KMS-11 (cell line): ENCODE results near the gene POLR2J2.
"Not testable (repeated sequence)": the region's sequence is repeated elsewhere in the genome, so short reads cannot be mapped to it uniquely, and the experiment has no call there.

Source experiments
- H2AFZ ChIP-seq: fragments of 200-600 bp; sonication (generic); 2 replicates; pipeline ENCODE4 v1.6.1; 2016; ENCODE audit warnings: antibody characterized with exemption, mixed run types, low read depth
- H3K27ac ChIP-seq: fragments of 200-600 bp; sonication (generic); 2 replicates; pipeline ENCODE4 v1.6.1; 2016; ENCODE audit warnings: mild to moderate bottlenecking, mixed run types
- H3K27me3 ChIP-seq: fragments of 200-600 bp; sonication (generic); 2 replicates; pipeline ENCODE4 v1.6.1; 2017; ENCODE audit warnings: mild to moderate bottlenecking, low read depth, mixed run types, moderate library complexity; ENCODE audit not compliant: insufficient read depth
- H3K36me3 ChIP-seq: fragments of 200-600 bp; sonication (generic); 2 replicates; pipeline ENCODE4 v1.6.1; 2017; ENCODE audit warnings: mild to moderate bottlenecking, mixed run types; ENCODE audit not compliant: insufficient read depth
- H3K4me1 ChIP-seq: fragments of 200-600 bp; sonication (generic); 2 replicates; pipeline ENCODE4 v1.6.1; 2016; ENCODE audit warnings: mild to moderate bottlenecking, low read depth, mixed run types; ENCODE audit not compliant: poor library complexity, severe bottlenecking
- H3K4me2 ChIP-seq: fragments of 200-600 bp; sonication (generic); 2 replicates; pipeline ENCODE4 v1.7.0; 2016; ENCODE audit warnings: mild to moderate bottlenecking, mixed run types
- H3K4me3 ChIP-seq: fragments of 200-600 bp; sonication (generic); IDR thresholded peaks from 2 replicates; pipeline ENCODE4 v1.6.1; 2017; ENCODE audit warnings: low read depth, low read length, mixed read lengths; ENCODE audit not compliant: insufficient read depth
- H3K79me2 ChIP-seq: fragments of 200-600 bp; sonication (generic); 2 replicates; pipeline ENCODE4 v1.6.1; 2016; ENCODE audit warnings: low read depth, mixed run types; ENCODE audit not compliant: insufficient read depth
- H3K9ac ChIP-seq: fragments of 200-600 bp; sonication (generic); 2 replicates; pipeline ENCODE4 v1.6.1; 2016; ENCODE audit warnings: mild to moderate bottlenecking, mixed run types
- H4K20me1 ChIP-seq: fragments of 200-600 bp; sonication (generic); 2 replicates; pipeline ENCODE4 v1.6.1; 2016; ENCODE audit warnings: mild to moderate bottlenecking, mixed run types; ENCODE audit not compliant: insufficient read depth

POLR2J2 gene

DNA sequence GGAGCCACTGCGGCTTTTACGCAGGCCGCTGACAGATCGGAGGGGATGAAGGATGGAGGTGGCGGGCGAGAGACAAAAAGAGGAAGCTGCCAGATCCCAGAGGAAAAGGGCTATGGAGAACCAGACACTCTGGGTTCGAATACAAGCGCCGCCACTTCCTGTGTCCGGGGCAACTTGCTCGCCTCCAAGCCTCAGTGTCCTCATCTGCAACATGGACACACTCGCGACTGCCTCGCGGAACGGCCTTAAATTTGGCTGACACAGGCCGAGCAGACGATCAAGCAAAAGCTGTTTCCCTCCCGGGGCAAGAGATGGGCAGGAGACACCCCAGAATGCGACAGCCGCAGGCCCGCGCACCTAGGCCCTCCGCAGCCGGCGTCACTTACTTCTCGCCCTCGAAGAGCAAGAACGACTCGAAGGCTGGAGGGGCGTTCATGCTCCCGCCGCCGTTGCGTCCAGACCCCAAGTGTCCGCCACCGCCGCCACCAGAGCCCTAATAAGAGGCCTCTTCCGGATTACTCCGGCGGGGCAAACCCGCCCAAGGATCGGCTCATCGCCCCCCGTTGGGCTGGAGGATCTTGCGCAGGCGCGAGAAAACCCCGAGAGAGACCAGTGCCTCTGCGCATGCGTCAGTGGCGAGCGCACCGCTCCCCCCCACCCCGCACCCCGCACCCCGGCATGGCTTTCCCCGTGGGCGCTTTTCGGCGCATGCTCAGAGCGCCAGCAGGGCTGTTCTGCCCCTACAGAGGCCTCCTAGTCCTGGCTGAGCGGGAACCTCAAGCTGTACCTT is at the start of gene POLR2J2:
TSS of gene POLR2J2 (minus strand) at position 498 of the 790 bp plus-strand sequence. CDS start at position 436, 62 bp downstream.
- not testable (repeated sequence) for H3K4me3 ChIP-seq, H3K27me3 ChIP-seq, H3K4me1 ChIP-seq, H3K4me2 ChIP-seq, H3K27ac ChIP-seq, H3K79me2 ChIP-seq, H4K20me1 ChIP-seq, H3K36me3 ChIP-seq
- peak within 1 kb of the TSS; percentile 72 for H3K9ac ChIP-seq
- peak within 1 kb of the TSS; percentile 64; the same call in 1 of the 2 replicates for H2AFZ ChIP-seq

DNA sequence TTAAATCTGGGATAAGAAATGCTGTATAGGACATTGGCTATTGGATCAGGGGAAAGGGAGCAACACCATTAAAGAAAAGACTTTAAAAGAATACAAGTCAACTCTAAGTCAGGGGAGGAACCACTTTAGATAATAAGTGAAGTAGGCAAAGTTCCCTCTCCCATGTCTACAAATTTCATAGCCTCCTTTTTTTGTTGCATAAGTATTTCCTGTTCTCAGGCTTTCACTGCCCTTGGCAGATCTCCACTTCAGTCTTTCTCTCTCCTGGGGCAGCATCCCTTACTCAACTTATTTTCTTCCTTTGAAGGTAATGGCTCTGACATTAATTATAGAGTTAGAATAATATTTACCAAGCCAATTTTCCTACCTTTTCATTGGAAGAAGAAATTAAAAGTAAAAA is 47.0 kb upstream of the POLR2J2 start:
- H3K4me2 ChIP-seq, H3K27ac ChIP-seq, H3K9ac ChIP-seq, H4K20me1 ChIP-seq, H3K36me3 ChIP-seq, H3K4me3 ChIP-seq, H3K27me3 ChIP-seq, H3K79me2 ChIP-seq, H2AFZ ChIP-seq: not testable (repeated sequence)
- peaks cover 33% of the 10 kb centered on the region for H3K4me1 ChIP-seq

DNA sequence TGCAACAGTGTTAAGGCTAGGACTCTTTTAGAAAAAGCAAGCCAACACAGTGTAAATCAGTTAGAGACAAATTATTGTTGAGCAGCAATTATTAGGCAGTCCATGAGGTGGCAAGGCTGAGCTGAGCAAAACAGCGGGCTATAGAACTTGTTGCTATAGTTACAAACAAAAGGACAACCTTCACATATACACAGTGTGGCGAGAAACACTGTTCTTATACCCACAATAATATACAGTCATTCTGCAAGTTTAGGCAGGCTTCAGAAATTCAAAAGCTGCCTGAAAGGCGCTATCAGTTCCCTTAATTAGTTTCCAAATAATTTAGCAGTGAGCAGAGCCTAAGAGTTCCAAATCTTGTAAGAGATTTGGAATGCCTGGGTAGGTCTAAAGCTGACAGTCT is 44.3 kb upstream of the POLR2J2 start:
- not testable (repeated sequence) for H2AFZ ChIP-seq, H3K4me3 ChIP-seq, H3K27me3 ChIP-seq, H3K9ac ChIP-seq, H3K4me2 ChIP-seq, H3K36me3 ChIP-seq, H4K20me1 ChIP-seq, H3K79me2 ChIP-seq
- Histone ChIP-seq H3K4me1 (peaks cover 56% of the 10 kb centered on the region), H3K27ac (peak overlapping the region; percentile 1; the same call in 1 of the 2 replicates)

DNA sequence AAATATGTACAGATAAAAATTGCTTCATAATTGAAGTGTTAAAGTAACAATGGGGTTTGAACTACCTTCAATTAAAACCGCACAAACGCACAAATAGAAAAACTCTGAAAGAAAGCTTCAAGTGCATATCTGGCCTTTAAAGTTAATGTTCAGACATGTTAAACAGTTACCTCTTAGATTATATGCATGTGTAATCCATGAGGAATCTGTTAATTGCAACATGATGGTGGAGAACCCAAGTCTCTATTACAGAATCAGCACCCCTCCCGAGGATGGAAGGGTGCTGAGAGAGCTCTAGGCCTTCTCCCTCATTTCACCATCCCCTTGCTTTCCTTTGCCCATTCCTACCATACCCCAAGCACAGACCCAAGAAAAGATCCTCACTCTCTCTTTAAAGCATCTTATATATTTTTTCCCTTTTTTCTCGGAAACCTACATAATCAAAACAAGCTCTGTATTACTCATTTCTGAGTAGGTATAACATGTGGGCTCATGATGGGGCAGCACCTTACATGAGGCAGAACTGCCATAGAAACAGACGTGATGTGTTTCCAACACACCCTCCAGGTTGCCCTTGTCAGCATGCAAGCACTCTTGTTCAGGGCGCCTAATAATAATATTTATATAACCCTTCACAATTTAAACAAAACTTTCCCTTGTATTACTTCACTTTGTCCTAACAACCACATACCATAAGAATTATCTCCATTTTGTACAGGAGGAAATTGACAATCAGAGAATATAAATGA is 43.5 kb upstream of the POLR2J2 start:
- not testable (repeated sequence) for H2AFZ ChIP-seq, H3K4me3 ChIP-seq, H3K4me2 ChIP-seq, H3K36me3 ChIP-seq, H3K27me3 ChIP-seq, H3K9ac ChIP-seq, H4K20me1 ChIP-seq, H3K79me2 ChIP-seq, H3K27ac ChIP-seq
- peaks cover 56% of the 10 kb centered on the region for H3K4me1 ChIP-seq

DNA sequence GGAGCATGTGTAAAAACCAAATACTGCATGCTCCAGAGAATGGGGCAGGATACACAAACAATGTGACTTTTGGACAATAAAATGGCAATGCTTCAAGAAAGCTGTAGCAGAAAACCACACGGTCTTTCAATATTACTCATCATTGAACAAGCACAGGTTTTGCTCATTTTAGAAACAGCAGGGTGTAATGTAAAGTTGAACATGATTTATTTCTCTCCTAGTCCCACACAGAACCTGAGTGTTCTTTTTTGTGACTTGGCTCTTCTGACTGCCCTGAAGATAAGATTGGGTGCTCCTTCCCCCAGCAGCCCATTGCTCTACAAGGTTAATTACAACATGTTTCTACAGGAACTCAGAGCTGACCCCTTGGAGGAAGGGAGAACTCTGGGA is 42.2 kb upstream of the POLR2J2 start:
- peak overlapping the region; percentile 51 for H2AFZ ChIP-seq
- not testable (repeated sequence) for H3K36me3 ChIP-seq, H3K27me3 ChIP-seq, H4K20me1 ChIP-seq, H3K79me2 ChIP-seq, H3K4me3 ChIP-seq
- H3K4me1 ChIP-seq = peaks cover 49% of the 10 kb centered on the region
- peak overlapping the region; percentile 76 for H3K4me2 ChIP-seq
- H3K9ac ChIP-seq = peak overlapping the region; percentile 38; the same call in 1 of the 2 replicates
- peak overlapping the region; percentile 84 for H3K27ac ChIP-seq

DNA sequence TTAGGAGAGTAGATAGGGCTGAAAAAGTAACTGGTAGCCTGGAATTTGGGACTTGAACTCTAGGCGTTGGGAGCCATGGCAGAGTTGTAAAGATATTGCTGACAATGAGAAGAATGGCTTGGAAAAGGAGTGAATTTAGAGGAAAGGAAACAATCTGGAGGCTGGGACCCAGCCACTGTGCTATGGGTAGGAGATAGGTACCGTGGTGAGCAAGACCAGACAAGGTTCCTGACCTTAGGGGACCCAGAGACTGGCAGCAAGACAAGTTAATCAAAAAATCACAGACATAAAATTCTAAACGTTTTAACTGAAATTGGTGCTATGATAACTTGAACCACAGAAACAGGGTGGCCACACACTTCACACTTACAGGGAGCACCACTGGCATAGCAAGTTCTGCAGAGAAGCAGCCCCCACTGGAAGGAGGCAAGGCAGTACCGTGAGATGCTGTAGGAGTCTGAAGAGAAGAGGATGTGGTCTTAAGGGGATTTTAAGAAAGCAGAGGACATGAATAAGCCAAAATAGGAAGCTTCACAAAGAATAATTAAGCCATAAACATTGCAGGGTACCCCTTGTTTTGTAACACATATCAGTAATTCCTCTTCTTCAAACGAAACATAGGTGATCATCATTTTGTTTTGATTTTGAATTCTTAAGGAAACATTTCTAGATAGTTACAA is 41.7 kb upstream of the POLR2J2 start:
- H3K4me3 ChIP-seq, H3K27me3 ChIP-seq, H3K79me2 ChIP-seq, H3K36me3 ChIP-seq, H4K20me1 ChIP-seq: not testable (repeated sequence)
- Histone ChIP-seq H3K4me1 (peaks cover 44% of the 10 kb centered on the region), H2AFZ (peak overlapping the region; percentile 51), H3K4me2 (peak overlapping the region; percentile 76), H3K9ac (peak overlapping the region; percentile 38; the same call in 1 of the 2 replicates), H3K27ac (peak overlapping the region; percentile 84)

DNA sequence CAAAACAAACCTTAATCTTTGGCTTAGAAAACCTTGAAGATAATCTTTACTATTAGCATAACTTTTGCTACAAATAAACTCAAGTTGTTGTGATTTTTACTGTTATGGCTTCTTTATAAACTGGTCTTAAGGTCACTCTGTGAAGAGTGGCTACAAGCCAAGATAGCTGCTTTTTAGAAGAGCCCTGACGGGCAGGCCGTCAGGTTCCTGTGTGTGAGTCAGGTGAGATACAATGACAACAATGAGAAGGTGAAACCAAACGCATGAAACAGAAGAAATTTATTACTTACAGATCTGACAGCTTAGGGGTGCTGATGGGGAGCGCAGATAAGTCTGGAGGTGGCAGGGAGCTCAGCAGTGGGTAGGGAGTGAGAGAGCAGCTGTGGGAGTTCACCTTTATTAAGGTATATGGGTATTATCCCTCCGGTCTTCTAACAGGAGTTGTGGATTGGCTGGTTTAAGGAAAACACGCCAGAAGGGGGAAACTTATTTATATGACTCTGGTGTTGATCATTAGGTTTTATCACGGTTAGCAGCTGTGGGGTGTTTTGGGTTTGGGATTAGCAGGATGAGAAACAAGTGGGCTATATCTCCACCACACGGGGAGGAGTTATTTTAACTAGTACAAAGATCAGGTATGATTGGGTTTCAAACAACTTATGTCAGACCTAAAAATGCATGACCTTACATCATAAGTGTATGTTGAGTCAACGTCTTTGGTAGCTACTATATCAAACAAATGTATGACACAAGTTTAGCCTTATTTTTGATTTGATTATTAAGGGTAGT is 27.7 kb upstream of the POLR2J2 start:
- not testable (repeated sequence) for H3K79me2 ChIP-seq, H3K4me3 ChIP-seq, H3K27me3 ChIP-seq, H3K9ac ChIP-seq, H3K36me3 ChIP-seq, H3K4me1 ChIP-seq, H4K20me1 ChIP-seq, H3K4me2 ChIP-seq, H2AFZ ChIP-seq, H3K27ac ChIP-seq

DNA sequence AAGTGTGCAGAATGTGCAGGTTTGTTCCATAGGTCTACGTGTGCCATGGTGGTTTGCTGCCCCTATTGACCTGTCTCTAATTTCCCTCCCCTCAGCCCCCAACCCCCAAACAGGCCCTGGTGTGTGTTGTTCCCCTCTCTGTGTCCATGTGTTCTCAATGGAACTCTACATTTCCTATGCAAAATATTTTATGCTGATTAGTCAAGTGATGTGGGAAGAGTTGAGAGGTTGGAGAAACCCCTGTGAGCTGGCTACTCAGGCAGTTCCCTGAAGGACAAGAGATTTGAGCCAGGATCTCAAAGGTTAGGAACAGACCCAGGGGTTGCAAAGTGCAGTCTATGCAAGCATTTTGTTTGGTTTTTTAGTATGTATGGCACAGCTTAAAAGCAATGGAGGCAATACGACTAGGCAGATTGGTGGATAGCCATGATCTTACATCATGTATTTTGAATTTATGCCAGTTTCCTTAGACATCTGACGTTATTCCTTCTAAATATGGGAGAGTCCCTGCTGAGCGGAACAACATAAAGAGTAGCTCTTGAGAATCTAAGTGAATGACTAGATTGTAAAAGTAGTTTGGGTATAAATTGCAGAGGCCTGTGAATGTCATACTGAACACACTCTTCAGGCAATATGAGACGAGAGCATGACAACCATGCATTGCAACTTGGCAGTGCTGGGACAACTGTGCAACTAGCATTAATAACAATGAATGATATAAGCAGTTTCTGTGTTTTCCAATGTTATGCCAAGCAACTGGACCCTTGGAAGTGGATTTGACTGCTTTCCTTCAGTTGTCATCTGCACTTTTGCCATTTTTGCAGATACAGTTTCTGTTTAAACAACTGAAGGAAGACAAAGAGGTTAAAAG is 26.4 kb upstream of the POLR2J2 start:
- not testable (repeated sequence) for H3K4me3 ChIP-seq, H3K4me1 ChIP-seq, H3K27me3 ChIP-seq, H3K4me2 ChIP-seq, H3K9ac ChIP-seq, H3K36me3 ChIP-seq, H2AFZ ChIP-seq, H3K79me2 ChIP-seq, H4K20me1 ChIP-seq, H3K27ac ChIP-seq

DNA sequence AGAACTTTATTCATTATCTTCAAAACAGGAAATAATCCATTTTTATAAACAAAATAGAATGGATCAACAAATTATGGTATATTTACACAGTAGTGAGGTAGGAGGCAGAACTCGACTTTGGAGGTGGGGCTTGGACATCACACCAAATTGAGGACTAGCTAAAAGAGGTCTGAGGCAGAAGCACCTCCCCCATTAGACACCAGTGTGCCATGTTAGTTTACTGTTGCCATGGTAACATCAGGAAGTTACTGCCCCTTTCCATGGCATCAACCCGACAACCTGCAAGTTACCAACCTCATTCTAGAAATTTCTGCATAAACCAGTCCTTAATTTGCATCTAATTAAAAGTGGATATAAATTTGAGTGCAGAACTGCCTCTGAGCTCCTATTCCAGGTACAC is 24.5 kb upstream of the POLR2J2 start:
- not testable (repeated sequence) for H3K27me3 ChIP-seq, H2AFZ ChIP-seq

More for the DNA sequence above, 24.5 kb upstream of the POLR2J2 start:
- not testable (repeated sequence) for H3K4me2 ChIP-seq, H3K79me2 ChIP-seq, H3K4me3 ChIP-seq, H3K36me3 ChIP-seq, H3K27ac ChIP-seq, H3K9ac ChIP-seq, H4K20me1 ChIP-seq, H3K4me1 ChIP-seq
